ENCODE measurements around the gene ANAPC5.
"Not testable (repeated sequence)": the region's sequence is repeated elsewhere in the genome, so short reads cannot be mapped to it uniquely, and the experiment has no call there.

The ANAPC5 gene

GRCh38 chr12:121293603-121294002, 58.6 kb downstream of the ANAPC5 start:
- Histone ChIP-seq H3K4me3 (no peak overlapping the region), H3K27ac (no peak overlapping the region)

GRCh38 chr12:121290410-121290809, 61.8 kb downstream of the ANAPC5 start:
- H3K4me3 ChIP-seq: no peak overlapping the region
- H3K27ac ChIP-seq: no peak overlapping the region

GRCh38 chr12:121289962-121290361, 62.2 kb downstream of the ANAPC5 start:
- H3K27ac ChIP-seq: peak overlapping the region in 1 of 21 experiments; percentile 18
- no peak overlapping the region for H3K4me3 ChIP-seq

DNA sequence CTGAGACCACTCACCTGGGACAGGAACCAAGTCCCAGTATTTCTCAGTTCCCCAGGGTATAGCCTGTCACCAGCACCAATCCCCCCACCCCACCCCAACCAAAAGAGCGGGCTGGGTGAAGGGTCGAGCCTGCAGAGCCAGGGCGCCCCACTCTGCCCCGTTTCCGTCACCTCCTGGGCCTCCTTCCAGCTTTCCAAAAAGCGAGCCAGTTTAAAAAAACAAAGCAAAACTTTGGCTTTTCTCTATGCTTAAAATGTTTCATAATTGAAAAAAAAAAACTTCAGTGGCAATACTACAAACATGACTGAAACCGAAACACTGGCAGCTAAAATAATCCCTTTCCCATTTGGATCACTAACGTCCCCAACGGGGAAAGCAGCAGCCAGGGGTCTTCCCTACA, 63.2 kb downstream of the ANAPC5 start:
- H3K4me3 ChIP-seq: no peak overlapping the region
- H3K27ac ChIP-seq: peak overlapping the region in 4 of 21 experiments; percentile 13 to 43 (median 23)

- H3K27ac ChIP-seq: peak overlapping the region in 2 of 21 experiments; percentile 13 to 18
These were observed 63.9 kb downstream of the ANAPC5 start for GRCh38 chr12:121288158-121288845.

DNA sequence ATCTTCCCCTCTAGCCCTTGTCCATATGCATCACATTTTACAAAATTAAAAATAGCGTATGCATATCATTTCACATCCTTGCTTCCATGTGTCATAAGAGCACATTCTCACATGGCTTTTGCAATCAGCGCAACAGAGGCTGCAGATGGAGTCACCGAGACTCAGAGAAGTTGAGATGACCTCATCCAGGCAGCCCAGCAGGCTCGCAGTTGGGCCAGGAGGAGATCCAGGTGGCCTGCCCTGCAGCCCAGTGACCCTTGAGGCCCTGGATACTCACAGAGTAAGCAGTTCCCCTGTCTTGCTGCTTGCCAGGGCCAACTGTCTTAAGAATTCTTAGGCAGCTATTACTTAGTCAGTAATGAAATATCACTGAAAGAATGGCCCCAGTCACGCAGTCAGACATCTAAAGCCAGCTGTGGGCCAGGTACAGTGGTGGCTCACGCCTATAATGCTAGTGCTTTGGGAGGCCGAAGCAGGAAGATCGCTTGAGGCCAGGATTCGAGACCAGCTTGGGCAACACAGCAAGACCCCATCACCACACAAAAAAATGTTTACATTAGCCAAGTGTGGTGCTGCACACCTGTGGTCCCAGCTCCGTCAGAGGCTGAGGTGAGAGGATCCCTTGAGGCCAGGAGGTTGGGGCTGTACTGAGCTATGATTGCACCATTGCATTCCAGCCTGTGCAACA, 64.8 kb downstream of the ANAPC5 start:
- no peak overlapping the region for H3K27ac ChIP-seq

More at GRCh38 chr12:121288158-121288845, 63.9 kb downstream of the ANAPC5 start:
- H3K4me3 ChIP-seq: no peak overlapping the region

GRCh38 chr12:121285856-121286255, 66.4 kb downstream of the ANAPC5 start:
- Histone ChIP-seq H3K27ac (no peak overlapping the region), H3K4me3 (no peak overlapping the region)

More for the DNA sequence above, 64.8 kb downstream of the ANAPC5 start:
- no peak overlapping the region for H3K4me3 ChIP-seq

DNA sequence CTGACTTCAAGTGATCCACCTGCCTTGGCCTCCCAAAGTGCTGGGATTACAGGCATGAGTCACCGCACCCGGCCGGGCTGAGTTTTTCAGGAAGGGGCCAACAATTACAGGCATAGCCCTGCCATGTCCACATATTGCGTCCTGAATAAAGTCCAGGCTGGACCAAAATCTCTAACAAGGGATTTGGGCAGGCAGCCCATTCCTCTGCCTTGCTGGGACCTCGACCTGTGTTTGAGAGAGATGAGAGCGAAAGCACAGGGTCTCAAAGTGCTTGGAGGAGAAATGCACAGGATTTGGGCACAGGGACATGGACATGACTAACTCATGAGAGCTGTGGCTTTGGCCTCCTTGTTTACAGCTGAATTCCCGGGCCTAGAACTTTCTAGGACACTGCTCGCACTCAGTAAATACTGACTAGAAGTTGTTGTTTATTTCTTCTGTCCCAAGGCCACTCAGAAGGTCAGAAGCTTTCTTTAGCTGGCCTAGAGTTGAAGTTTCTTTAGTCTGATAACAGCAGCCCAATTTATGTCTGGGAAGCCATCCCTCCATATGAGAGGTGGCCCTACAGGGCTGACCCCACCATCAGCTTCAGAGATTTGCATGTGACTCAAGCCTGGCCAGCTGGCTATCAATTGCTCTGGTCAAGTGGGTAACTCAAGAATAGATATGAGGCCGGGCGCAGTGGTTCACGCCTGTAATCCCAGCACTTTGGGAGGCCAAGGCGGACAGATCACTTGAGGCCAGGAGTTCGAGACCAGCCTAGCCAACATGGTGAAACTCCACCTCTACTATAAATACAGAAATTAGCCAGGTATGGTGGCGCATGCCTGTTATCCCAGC, 67.4 kb downstream of the ANAPC5 start:
- Histone ChIP-seq H3K4me3 (no peak overlapping the region), H3K27ac (peak overlapping the region in 5 of 21 experiments; percentile 6 to 59 (median 48))

DNA sequence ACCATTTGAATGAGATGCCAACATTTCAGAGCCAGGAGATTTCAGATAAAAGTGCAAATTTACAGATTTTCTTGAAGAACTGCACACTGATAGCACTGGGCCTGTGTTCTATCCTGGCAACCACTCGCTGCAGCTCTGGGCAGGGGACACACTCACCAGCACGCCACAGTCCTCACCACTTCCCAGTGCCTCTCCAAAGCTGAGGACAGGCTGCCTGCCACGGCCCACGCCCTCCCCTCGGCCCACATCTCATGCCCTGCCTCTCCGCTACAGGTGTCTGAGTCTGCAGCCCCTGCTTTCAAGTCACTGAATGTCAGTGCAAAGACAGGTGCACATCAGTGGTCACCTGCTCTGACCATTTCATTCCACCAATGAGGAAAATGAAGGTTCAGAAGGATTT, 68.4 kb downstream of the ANAPC5 start:
- Histone ChIP-seq H3K27ac (no peak overlapping the region), H3K4me3 (no peak overlapping the region)

GRCh38 chr12:121283388-121283787, 68.8 kb downstream of the ANAPC5 start:
- no peak overlapping the region for H3K4me3 ChIP-seq
- H3K27ac ChIP-seq: no peak overlapping the region

- not testable (repeated sequence) for H3K27ac ChIP-seq, H3K4me3 ChIP-seq
These were observed 69.3 kb downstream of the ANAPC5 start for GRCh38 chr12:121282910-121283309.

DNA sequence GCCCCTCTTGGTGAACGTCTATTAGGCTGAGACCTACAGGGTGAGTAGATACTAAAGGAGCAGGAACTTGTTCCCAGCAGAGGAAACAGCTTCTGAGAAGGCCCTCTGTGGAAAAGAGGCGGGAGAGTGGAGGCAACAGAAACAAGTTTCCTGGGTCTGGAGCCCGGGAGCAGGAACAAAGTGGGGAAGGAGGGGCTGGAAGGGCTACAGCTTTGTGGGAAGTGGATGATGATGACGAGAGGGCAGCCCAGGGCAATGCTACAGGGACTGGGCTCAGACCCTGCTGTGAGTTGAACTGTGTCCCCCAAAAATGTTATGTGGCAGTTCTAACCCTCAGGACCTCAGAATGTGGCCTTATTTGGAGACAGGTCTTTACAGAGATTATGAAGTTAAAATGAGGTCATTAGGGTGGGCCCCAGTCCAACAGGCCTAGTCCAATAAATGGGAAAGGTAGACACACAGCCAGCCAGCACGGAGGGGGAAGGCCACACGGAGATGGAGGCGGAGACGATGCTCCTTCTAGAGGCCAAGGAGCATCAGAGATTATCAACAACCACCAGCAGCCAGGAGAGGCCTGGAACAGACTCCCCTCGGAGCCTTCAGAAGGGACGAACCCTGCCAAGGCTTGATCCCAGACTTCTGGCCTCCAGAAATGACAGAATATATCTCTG, 70.0 kb downstream of the ANAPC5 start:
- H3K27ac ChIP-seq: peak overlapping the region in 2 of 21 experiments; percentile 36 to 44
- H3K4me3 ChIP-seq: no peak overlapping the region

DNA sequence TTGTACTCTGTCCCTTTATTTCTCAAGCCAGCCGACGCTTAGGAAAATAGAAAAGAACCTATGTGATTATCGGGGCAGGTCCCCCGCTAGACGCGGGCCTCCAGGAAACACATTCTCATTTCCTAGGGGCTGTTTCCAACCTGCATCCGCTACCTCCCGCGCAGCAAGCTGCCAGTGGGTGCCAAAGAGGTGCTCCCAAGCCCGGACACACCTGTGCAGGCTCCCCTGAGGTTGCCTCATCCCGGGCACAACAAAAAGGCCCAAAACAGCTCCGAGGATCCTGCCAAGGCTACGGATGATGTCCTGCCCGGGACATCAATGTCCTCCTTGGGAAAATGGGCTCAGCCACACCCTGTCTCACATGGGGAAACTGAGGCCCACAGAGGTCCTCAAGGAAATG, 71.1 kb downstream of the ANAPC5 start:
- H3K4me3 ChIP-seq, H3K27ac ChIP-seq: not testable (repeated sequence)

- not testable (repeated sequence) for H3K27ac ChIP-seq, H3K4me3 ChIP-seq
These were observed 71.7 kb downstream of the ANAPC5 start for GRCh38 chr12:121280531-121280930.

GRCh38 chr12:121279507-121279915, 72.7 kb downstream of the ANAPC5 start:
- Histone ChIP-seq H3K27ac (peak overlapping the region in 12 of 21 experiments; percentile 36 to 69 (median 61)), H3K4me3 (no peak overlapping the region)

DNA sequence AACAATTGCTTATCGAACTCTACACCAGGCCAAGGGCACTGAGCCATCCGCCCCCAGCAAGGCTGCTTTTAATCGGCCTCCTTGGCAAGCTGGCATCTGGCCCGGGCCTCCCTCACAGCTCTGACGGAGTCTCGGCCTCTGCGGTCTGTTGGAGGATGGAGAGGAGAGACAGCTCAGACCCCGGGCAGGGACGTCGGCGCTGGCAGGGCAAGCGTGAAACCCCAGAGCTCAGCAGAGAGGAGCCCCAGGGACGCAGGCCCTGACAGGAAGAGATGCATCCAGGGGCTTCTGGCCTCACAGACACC, 73.2 kb downstream of the ANAPC5 start:
- H3K27ac ChIP-seq: peak overlapping the region in 14 of 21 experiments; percentile 5 to 69 (median 58)
- H3K4me3 ChIP-seq: no peak overlapping the region

GRCh38 chr12:121278169-121279070, 73.8 kb downstream of the ANAPC5 start:
- Histone ChIP-seq H3K27ac (peak overlapping the region in 14 of 21 experiments; percentile 5 to 69 (median 58)), H3K4me3 (no peak overlapping the region)

- Histone ChIP-seq H3K4me3 (no peak overlapping the region), H3K27ac (peak overlapping the region in 5 of 21 experiments; percentile 5 to 68 (median 52))
These were observed 74.8 kb downstream of the ANAPC5 start for GRCh38 chr12:121277374-121277759.
